DMS 273 treated with DMSO at 0.1 percent for 48 hours (cell line): ENCODE data around the gene LRRK2.
"Not testable (repeated sequence)": the region's sequence is repeated elsewhere in the genome, so short reads cannot be mapped to it uniquely, and the experiment has no call there.

ENCODE experiments used
- DNase-seq: peaks from one replicate; lab custom pipeline; 2025; lab: John Stamatoyannopoulos, UW

The LRRK2 gene

DNA sequence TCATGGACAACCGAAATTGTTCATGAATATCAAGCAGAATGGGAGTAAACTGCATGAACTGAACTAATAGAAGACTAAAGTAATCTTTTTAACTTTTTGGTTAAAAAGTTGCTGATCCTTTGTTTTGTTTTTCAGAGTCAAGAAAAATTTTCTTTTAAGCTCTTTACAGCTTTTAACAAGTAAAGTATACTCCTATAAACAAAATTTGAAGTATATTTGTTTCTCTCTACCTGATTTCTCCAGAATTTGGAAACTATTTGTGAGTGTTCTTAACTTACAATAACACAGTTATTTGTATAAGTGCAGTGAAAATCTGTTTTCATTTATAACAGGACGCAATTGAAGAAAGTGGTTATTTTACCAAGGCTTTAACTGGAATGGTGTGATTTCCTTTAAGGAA, 12.2 kb upstream of the LRRK2 start:
- DNase-seq, result no peak

DNA sequence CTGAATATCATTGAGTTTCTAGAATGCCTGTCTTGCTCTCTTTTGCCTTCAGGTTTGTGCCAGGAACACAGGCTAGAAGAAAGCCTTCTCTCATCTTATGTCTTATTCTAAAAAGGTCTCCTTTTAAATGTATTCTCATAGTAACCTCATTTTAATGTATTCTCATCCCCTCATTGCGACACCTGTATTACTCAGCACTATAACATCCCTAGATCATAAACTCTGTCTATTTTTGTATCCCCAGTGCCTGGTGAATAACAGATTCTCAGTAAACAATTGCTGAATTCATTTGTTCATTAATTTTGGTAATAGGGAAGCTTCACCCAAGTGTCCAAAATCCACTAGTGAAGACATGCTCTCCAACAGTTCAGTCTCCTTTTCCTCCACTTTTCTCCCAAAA, 8.8 kb upstream of the LRRK2 start:
- DNase-seq, result no peak

DNA sequence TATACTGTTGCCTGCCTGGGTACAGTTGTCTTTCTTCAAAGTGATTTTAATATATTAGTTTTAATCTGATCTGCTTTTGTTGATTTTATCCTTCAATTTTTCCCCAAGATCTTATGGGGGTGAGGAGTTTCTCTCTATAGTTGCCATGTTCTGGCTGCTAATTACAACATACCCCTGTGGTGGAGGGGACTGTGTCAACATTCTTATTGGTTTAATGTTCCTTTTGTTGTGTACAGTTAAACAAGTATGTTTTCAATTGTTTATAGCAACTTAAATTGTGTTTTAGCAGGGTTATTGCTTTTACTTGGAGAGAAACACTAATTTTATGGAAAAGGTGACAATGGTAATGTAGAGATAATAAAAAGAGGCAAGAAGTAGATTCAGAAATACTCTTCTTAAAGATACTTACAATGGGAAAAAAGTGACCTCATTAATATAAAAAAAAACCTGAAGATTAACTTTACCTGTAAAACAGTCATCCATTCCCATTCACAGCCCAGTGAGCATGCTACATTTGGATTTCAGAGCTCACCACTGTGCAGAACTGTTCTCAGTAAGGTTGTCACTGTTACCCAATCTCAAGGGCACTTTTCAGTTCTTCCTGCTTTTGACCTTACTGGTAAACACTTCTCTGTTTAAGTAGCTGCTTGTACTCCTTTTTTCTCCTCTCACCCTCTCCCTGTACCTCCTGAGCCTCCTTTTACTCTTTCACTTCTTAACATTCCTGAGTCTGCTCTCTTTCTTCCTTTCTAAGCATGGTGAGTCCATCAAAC, 8.1 kb upstream of the LRRK2 start:
- DNase-seq, result no peak

DNA sequence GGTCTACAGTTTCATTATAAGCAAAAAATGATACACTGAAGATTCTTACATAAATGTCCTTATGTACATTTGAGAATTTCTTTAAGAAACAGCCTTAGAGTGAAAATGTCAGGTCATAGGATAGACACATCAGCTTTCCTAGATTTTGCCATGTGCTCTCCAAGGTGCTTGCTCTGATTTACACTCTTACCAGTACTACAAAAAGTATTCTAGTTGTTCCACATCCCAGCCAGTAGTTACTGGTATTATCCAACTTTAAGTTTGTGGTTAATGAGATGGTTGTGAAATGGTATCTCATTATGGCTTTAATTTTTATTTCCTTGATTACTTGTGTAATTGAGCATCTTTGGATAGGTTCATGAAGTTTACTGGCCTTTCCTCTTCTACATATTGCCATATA, 5.0 kb upstream of the LRRK2 start:
- DNase-seq, result no peak

DNA sequence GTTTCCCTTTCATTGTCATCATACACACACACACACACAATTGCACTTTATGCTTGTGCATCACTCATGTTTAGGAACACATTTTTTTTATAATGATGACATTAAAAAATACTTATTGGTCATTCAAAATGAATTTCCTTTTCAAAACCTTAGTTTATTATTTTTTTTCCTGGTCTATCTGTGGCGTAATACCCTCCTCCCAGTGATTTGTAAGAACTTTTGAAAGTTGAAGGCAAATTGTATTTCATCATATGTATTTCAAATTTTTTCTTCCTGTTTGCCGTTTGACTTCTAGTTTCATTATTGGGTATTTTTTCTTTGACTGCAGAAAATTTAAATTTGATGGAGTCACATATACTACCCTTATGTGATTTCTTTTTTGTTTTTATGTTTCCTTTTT, 2.5 kb upstream of the LRRK2 start:
- no peak for DNase-seq

DNA sequence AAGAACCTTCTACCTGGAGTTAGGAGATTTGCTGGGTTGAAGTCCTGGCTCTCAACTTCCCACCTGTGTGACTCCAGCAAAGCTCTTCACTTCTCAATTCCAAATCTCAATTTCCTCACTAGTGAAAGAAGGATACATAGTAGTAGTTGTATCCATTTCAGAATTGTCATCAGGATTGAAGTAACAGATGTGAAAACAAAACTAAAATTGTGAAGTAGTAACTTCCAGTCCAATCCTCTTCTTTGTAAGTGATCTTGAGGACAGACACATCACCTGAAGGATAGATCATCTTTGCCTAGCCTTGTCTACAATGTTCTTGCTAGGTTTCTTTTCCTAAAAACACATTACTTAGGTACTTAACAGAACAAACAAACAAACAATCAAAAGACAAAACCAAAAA, 1.2 kb upstream of the LRRK2 start:
- no peak for DNase-seq

DNA sequence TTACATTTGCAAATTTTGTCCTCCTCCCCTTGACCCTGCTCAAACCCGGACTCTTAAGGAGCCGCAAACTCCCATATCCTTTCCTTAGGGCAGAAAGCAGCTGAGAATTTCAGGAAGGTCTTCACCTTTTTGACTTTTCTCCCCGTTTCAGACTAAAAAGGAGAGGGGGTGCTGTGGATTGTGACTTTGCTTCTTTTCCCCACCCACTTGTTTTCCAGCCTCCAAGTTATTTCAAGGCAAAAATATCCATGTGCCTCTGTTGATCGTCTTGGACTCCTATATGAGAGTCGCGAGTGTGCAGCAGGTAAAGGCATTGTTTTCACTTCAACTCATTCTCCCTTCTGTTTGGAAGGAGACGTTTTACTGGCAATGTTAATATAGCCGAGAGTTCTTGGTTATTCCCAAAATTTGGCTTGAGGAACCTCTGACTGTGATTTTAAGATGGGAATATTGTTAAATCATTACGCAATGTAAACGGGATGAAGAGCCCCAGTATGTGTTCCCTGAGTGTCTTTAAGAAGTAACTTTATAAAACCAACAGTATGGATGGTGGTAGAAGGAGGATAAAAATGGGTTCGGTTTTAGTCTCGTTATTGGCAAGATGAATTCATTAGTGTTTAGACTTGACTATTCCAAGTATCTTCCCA, 663 bp downstream of the LRRK2 start:
- DNase-seq, result no peak

DNA sequence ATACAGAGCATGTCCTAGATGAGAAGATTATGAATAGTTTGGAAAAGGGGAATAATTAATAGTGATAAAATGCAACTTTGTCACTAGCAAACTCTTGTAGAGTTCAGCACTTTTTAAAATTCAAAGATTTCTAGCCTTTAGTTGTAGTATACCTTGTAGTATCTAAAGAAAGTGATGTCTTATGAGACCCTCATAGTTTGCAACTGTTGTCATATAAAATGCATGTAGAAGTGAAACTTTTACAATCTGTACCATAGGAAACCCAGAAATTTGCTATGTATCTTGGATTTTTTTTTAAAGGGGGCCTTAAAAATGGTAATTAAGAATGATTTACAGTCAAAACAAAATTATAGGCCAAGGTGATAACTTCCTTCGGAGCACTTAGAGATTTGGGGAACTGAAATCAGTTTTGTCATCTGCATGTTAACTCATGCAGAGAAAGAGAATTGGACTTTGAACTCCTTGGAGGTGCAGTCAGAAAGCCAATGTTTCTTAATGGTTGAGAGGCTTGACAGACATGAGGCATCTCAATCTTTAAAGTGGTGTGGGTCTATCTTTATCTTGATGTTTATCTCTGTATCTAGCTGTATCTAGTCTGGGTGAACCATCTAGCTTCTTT, 1.3 kb downstream of the LRRK2 start:
- no peak for DNase-seq

DNA sequence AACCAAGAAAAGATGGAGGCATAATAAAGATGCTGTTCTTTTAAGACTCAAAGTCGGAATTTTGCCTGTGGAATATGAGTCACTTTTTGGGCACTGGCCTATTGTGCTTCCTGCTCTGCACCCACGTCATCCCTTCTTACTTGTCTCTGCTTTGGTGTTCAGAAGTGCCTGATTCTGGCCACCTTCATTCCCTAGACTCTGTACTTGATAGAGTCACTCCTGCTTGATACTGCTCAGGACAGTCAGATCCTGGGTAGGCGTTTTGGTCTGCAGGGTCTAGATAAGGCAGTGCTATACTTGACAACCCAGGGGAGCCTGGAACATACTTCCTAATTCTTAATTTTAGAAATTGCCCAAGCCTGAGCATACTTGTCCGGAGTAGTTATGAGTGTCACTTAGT, 1.9 kb downstream of the LRRK2 start:
- no peak for DNase-seq

DNA sequence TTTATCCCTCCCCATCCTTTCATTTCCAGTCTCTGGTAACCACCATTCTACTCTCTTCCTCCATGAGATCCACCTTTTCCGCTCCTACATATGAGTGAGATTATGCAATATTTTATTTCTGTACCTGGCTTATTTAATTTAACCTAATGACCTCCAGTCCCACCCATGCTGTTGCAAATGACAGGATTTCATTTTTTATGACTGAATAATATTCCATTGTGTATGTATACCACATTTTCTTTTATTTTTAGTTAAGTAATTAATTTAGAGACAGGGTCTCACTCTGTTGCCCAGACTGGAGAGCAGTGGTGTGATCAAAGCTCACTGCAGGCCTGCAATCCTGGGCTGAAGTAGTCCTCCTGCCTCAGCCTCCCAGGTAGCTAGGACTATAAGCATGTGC, 2.6 kb downstream of the LRRK2 start:
- no peak for DNase-seq

DNA sequence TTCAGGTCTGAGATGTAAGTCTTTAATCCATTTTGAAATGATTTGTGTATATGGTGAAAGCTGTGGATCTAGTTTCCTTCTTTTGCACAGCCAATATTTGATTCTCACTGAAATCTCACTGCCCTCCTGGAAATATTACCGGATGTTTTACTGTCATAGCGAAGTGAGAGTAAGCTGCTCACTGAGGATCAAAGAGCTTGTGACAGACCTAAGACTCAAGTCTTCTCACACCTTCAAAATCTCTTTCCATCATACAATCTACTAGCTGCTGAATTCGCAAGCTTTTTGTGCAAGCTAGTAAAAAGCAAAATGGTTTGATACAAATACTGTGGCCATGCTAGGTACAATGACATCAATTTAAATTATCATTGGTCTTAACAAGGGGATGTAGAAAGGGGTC, 3.9 kb downstream of the LRRK2 start:
- DNase-seq, result no peak

DNA sequence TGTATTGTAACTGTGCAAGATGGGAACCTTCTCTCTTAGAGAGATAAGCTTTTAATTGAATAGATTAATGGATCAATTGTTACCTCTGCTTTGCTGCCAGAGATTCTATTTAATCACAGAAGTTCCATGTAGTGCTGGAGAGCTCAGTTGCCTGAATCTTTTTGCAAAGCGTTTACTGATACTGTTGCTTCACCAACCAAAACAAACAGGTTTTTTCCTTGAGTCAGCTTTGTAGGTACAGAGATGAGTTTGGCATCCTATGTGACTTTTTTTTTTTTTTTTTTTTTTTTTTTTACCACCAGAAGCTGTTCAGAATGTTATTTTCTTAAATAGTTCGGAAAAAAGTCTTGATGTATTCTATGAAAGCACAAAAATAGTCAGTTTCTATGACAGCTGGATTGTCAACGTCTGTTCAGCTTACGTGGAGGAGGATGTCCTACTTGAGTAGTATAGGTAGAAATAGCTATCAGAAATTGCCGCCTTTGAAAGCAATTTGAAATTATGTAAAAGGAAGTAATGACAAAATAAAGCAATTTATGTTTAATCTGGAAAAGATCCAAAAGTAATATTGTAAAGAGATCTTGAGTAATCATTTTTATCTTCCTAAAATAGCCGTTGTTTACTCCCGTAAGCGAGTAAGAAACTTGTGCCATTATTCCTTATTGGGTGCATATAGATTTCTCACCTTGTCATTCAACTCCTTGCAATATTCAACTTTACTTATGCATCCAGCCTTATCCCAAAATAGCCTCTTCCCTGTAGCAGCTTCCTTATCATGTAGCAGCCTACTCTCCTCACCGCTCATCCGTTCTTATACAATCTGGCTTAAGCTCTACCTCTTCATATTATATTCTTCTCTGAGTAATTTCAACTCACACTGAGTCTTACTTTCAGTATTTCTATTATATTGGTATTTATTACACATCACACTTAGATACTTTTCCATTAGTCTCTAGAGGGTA, 5.2 kb downstream of the LRRK2 start:
- no peak for DNase-seq

DNA sequence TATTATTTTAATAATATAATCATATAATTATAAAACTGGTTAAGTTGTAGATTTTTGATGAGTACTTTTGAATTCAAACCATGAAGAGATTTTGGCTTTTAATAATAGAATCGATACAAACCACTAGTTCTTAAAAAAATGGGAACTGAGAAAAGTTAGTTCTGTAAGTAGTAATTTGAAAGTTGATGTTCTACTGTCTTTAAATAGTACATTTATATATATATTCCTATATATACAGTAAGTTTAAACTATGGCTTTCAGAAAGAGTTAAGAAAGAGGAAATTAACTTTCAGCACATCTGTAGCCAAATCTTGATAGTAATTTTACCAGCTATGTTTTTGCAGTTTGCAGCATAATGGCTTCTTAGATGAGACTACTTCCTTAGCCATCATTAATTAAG, 7.8 kb downstream of the LRRK2 start:
- DNase-seq, result no peak

DNA sequence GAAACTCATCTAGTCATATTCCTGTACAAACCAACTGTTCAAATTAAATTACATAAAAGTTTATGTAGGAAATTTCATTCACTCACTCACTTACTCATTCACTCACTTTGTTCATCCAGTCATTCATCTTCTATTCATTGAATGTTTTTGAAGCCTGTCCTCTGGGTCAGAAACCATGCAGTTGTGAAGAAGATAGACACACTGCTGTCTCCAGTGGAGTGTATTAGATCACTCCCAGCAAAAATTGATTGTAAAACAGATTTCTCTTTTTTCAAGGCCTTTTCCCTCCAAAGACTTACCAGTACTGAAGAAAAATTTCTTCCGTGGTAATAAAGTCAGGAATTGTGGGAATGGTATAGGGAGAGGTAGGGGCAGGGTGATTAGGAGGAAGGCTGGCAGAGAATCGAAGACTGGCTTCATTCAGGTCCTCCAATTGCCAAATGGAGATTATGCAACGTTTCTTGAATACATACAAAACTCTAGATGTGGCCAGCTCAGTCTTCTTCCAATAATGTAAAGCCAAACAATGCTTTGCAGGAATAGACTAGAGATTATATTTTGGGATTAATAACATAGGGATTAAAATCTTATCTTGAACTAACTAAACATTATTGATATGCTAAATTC, 9.1 kb downstream of the LRRK2 start:
- no peak for DNase-seq

DNA sequence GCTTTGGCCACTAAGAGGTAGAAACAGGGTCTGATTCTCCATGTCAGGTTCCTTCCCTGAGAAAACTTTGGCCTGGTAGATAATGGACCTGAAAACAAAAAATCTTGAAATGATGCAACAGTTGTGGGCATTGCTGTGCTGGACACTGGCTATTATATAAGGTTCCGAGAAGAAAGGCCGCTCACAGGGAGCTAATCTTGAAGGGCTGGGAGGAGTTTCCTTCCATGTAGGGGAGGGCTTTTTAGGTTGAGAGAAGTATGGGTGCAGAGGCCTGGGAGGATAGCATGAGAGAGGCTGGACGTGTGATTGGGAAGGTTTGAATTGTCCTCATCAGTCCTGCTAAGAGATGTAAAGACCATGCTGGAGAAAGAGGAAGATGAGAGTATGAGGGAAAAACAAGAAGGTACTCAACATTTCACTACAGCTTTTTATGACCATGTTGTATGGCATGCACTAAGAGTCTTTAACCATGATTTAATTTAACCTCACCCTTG, 11.6 kb downstream of the LRRK2 start:
- DNase-seq, result no peak

DNA sequence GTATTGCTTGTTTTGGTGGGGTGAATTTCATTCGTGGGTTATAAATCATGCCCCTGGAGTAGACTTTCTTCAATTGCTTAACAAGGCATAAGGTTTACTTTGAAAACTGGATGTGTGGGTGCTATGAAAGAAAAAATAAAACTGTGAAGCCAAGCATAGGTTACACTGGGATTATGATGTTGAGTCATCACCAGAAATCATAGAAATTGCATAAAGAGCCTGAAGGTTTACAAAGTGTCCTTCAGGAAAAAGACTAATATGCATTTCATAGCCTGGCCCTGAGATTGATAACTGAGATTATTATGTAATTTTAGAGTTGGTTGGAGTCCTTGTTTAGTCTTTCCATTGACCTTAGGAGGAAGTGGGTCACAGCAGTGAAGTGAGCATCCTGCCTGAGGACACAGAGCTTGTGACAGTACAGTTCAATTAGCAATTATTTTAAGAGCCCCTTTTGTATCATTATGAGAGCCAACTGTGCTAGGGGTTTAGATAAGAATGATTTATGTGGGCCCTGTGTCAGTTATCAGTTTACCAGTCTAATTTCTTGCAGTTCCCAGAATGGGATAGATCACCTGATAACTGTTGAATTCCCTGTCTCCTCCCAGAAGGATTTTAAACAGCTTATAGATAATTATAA, 13.6 kb downstream of the LRRK2 start:
- no peak for DNase-seq

DNA sequence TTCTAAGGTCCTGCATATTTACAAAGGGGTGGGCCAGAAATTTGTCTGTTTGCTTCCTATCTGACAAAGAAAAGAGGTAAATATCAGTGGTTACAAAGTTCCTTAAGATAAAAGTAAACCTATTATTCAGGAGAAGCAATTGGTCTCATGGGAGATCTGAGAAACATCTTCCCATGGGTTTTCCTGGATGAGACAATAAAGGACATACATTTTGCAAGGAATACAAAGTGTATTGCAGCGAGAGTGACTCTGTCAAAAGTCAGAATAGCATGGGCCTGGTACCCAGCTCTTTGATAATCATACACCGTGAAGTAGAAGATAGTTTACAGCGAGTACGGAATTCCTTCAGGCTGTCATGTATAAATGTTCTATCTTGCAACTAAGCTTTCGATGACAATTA, 14.2 kb downstream of the LRRK2 start:
- no peak for DNase-seq

DNA sequence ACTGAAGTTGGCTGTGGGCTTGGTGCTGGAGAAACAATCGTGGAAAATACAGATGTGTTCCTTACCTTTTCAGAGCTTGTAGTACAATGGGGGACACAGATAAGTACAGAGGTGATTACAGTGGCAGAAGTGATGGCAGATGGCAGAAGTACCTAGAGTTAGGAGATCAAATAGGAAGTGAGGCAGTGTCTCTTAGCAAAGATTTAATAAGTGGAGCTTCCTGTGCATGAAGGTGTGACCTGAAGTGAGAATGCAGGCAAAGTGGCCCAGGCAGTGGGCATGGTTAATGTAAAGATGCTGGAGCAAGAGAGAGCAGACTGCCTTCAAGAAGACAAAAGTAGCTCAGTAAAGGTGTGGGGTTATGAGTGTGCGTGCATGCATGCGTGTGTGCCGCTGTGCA, 16.0 kb downstream of the LRRK2 start:
- DNase-seq, result no peak

DNA sequence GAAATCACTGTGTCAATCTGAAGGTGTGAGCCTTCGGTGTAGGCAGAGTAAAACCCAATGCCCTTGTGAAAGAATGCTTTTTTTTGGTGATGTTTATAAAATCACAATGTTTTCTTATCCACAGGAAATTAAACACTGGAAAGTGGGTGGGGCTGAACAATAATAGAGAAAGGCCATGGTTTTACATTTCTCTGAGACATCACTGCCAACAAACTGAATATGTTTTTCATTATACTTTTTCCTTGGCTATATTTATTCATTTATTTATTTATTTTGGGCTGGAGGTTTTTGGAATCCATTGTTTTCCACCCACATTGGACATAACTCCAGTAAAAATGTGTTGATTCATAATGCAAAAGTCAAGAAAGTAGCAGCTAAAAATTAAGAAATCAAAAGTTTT, 16.9 kb downstream of the LRRK2 start:
- DNase-seq, result no peak

DNA sequence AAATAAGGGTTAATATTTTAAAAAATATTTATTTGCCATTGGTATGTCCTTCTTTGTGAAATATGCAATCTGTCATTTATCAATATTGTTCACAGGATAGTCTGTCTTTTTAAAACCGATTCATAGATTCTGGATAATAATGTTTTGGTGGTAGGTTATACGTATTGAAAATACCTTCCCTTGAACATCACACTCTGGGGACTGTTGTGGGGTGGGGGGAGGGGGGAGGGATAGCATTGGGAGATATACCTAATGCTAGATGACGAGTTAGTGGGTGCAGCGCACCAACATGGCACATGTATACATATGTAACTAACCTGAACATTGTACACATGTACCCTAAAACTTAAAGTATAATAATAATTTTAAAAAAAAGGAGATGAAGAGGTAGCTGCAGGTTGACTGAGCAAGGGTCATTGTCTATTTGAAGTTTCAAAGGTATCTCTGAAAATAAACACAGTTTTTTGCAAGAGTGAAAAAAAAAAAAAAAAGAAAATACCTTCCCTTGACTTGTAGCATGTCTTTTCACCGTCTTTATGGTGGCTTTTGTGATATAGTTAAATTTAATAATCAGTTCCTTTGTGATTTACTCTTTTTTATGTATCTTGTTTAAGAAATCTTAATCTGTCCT, 19.8 kb downstream of the LRRK2 start:
- DNase-seq, result not testable (repeated sequence)

DNA sequence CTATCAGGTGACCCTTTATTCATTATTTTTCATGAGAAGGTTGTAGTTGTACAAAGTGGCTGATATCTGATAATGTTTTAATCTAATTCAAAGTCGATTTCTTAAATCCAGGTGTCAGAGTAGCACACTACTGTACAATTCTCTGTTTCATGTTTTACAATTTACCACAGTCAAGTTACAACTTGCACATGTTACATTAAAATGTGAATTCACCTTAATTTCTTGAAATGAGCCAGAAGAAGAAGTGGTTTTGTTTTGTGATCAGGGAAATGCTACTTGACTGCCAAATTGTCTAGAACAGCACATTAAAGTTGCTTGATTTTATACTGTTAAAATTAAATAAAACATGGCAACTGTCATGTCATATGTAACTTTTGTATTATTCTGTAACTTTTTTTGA, 23.2 kb downstream of the LRRK2 start:
- no peak for DNase-seq
